ENCODE results near the gene SH2D7. TPM values are rescaled to one million over a fixed set of nuclear protein-coding genes. Genes with fewer than 3 reads are reported as not detected.

SH2D7 gene
- total and polyA plus RNA-seq, 2 donors (not counting 1 experiment from before 2014, with no cell fraction given): not detected

DNA sequence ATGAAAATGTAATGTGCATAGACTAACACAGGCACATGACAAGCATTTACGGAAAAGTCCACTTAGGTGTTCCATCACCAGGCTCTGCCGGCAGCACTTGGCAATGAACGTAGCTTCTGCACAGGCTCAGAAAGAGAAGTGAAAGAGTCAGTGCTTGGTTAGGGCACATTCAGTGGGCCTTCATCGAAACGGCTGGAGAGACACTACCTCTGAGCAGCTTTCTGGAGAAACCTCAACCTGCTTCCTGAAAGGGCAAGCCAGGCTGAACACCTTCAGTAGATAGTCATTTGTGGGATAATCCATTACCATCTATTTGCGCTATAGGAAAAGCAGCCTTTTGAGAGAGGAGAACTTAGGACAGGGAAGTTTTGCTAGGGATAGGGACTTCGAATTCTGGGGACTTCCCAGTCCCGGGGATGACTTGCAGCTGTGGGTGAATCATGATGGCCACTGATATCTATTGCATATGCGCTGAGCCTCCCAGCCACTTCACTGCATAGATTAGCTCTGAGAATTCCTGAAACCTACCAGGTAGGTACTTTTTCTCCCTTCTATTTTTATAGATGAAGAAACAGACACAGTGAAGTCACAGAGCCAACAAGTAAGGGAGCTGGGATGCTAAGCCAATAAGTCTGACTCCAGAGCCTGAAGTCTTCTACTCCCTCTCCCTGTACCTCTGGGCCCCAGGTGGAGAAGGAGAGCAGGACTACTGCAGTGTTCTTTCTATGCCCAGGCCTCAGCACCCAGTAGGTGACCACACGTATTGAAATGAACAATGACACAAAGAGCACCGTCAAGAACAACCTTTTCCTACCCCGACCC lies 4.2 kb upstream of the SH2D7 start:
- POLR2A ChIA-PET: no interaction called here
- H3K27ac ChIP-seq (ENCODE audit: low read length in 2 of 2): no peak overlapping the region

DNA sequence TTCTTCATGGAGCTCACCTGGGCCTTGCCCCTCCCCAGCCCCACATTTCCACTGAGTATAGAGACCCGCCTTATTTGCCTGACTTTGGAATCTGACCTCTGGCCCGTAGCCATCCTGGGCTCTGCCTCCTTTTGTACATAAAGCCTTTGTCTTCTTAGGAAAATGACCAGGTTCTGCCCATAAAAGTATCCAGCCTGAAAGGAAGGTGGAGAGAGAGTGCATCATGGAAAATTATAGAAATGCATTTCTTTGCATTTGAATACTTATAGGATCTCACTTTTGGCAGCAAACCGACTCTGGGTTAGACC lies 3.6 kb upstream of the SH2D7 start:
- Histone ChIP-seq H3K27me3 (replicated peaks in 1 of 4; ENCODE audit: control extremely low read depth in 1 of 4, control insufficient read depth in 3 of 4, insufficient read depth in 4 of 4, low read length in 3 of 4) (no peaks in the 10 kb centered on the region), H3K4me3 (ENCODE audit: control extremely low read depth in 1 of 5, extremely low read depth in 1 of 5, insufficient read depth in 1 of 5, low read depth in 2 of 5, low read length in 4 of 5) (no peak overlapping the region), H2AFZ (ENCODE audit: insufficient read depth, low read depth, low read length, poor library complexity, severe bottlenecking) (no peak overlapping the region), H3K27ac (ENCODE audit: low read length in 2 of 2) (no peak overlapping the region), H3K4me2 (replicated peaks; ENCODE audit: low read depth, low read length, poor library complexity, severe bottlenecking) (no peak overlapping the region), H3K4me1 (ENCODE audit: control insufficient read depth in 2 of 2, insufficient read depth in 2 of 2, low read length in 2 of 2) (peaks cover 9% of the 10 kb centered on the region in 2 donors), H3K36me3 (replicated peaks in 1 of 2; ENCODE audit: control extremely low read depth in 1 of 2, control insufficient read depth in 1 of 2, extremely low read depth in 1 of 2, insufficient read depth in 2 of 2, low read length in 1 of 2) (no peaks in the 10 kb centered on the region), H3K79me2 (ENCODE audit: control insufficient read depth, insufficient read depth, low read length) (no peaks in the 10 kb centered on the region), H3K9ac (ENCODE audit: low read length) (no peak overlapping the region), H4K20me1 (ENCODE audit: control insufficient read depth, insufficient read depth, low read length, poor library complexity, severe bottlenecking) (no peaks in the 10 kb centered on the region), H3K9me3 (ENCODE audit: control extremely low read depth in 1 of 3, control insufficient read depth in 2 of 3, insufficient read depth in 1 of 3, low read length in 2 of 3) (no peaks in the 10 kb centered on the region)
- 80% methylated on average over 1 of the region's 3 CpGs for WGBS (ENCODE audit: insufficient coverage)
- POLR2A ChIA-PET: no interaction called here
- peaks cover 14% of the 10 kb centered on the region for H3K4me1 Mint-ChIP-seq
- TF ChIP-seq, protein P1, sequence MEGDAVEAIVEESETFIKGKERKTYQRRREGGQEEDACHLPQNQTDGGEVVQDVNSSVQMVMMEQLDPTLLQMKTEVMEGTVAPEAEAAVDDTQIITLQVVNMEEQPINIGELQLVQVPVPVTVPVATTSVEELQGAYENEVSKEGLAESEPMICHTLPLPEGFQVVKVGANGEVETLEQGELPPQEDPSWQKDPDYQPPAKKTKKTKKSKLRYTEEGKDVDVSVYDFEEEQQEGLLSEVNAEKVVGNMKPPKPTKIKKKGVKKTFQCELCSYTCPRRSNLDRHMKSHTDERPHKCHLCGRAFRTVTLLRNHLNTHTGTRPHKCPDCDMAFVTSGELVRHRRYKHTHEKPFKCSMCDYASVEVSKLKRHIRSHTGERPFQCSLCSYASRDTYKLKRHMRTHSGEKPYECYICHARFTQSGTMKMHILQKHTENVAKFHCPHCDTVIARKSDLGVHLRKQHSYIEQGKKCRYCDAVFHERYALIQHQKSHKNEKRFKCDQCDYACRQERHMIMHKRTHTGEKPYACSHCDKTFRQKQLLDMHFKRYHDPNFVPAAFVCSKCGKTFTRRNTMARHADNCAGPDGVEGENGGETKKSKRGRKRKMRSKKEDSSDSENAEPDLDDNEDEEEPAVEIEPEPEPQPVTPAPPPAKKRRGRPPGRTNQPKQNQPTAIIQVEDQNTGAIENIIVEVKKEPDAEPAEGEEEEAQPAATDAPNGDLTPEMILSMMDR (IDR thresholded peaks at IDR 0.05): no peak
- no peaks in the 10 kb centered on the region for H3K9me3 Mint-ChIP-seq (ENCODE audit: insufficient read depth)
- intact Hi-C loops (cut with micrococcal nuclease): loop anchor here (5.0 kb wide), 1 partner anchor 36 kb away; no protein-coding TSS in a partner anchor
- H3K27me3 Mint-ChIP-seq: peaks cover 8% of the 10 kb centered on the region
- peak overlapping the region; percentile 37 for H3K27ac Mint-ChIP-seq
- CTCF ChIA-PET: interaction anchor here (0.6 to 5.4 kb wide), 4 partner anchors 21 to 152 kb away, joined by 4 to 49 read pairs (median 6); no protein-coding TSS in a partner anchor
- no peak overlapping the region for H3K4me3 Mint-ChIP-seq
- no peak for ATAC-seq (ENCODE audit: low read depth)
- DNase-seq: no peak

More for the DNA sequence above, 4.2 kb upstream of the SH2D7 start:
- Mint-ChIP-seq H3K27me3 (peaks cover 8% of the 10 kb centered on the region), H3K27ac (peak overlapping the region; percentile 46), H3K4me1 (peaks cover 14% of the 10 kb centered on the region), H3K4me3 (peak overlapping the region; percentile 18), H3K9me3 (ENCODE audit: insufficient read depth) (no peaks in the 10 kb centered on the region)
- 46% methylated on average over 8 of the region's 12 CpGs for WGBS (ENCODE audit: insufficient coverage)
- Histone ChIP-seq H2AFZ (ENCODE audit: insufficient read depth, low read depth, low read length, poor library complexity, severe bottlenecking) (no peak overlapping the region), H3K4me3 (ENCODE audit: control extremely low read depth in 1 of 5, extremely low read depth in 1 of 5, insufficient read depth in 1 of 5, low read depth in 2 of 5, low read length in 4 of 5) (no peak overlapping the region), H4K20me1 (ENCODE audit: control insufficient read depth, insufficient read depth, low read length, poor library complexity, severe bottlenecking) (no peaks in the 10 kb centered on the region), H3K79me2 (ENCODE audit: control insufficient read depth, insufficient read depth, low read length) (no peaks in the 10 kb centered on the region), H3K36me3 (replicated peaks in 1 of 2; ENCODE audit: control extremely low read depth in 1 of 2, control insufficient read depth in 1 of 2, extremely low read depth in 1 of 2, insufficient read depth in 2 of 2, low read length in 1 of 2) (no peaks in the 10 kb centered on the region), H3K4me1 (ENCODE audit: control insufficient read depth in 2 of 2, insufficient read depth in 2 of 2, low read length in 2 of 2) (peaks cover 9% of the 10 kb centered on the region in 2 donors), H3K4me2 (replicated peaks; ENCODE audit: low read depth, low read length, poor library complexity, severe bottlenecking) (peak overlapping the region; percentile 1), H3K27me3 (replicated peaks in 1 of 4; ENCODE audit: control extremely low read depth in 1 of 4, control insufficient read depth in 3 of 4, insufficient read depth in 4 of 4, low read length in 3 of 4) (no peaks in the 10 kb centered on the region), H3K9ac (ENCODE audit: low read length) (no peak overlapping the region), H3K9me3 (ENCODE audit: control extremely low read depth in 1 of 3, control insufficient read depth in 2 of 3, insufficient read depth in 1 of 3, low read length in 2 of 3) (no peaks in the 10 kb centered on the region)
- intact Hi-C loops (cut with micrococcal nuclease): loop anchor here (5.0 kb wide), 1 partner anchor 36 kb away; no protein-coding TSS in a partner anchor
- CTCF ChIA-PET: interaction anchor here (0.6 to 5.4 kb wide), 5 partner anchors 22 to 152 kb away, joined by 3 to 49 read pairs (median 4); no protein-coding TSS in a partner anchor
- DNase-seq (peak; percentile 58), ATAC-seq (ENCODE audit: low read depth) (peak; percentile 95)
- TF ChIP-seq EZH2 (IDR thresholded peaks at IDR 0.05; ENCODE audit: borderline replicate concordance, insufficient read depth, low read depth, low read length, poor library complexity, severe bottlenecking): no peak
- TF ChIP-seq, protein P1 (IDR thresholded peaks at IDR 0.05): no peak

Data from B cell (primary cell).